VCaP (cell line): ENCODE results near the gene MEAK7.

Experiments used
- H3K27ac ChIP-seq: fragments of 450-650 bp; 2 replicates; pipeline ENCODE4 v1.5.1; 2017
- TF ChIP-seq, protein P1 (sequence below): fragments of 450-650 bp; conservative IDR thresholded peaks from 2 replicates; pipeline ENCODE4 v1.5.1; 2017; ENCODE audit warnings: mild to moderate bottlenecking, moderate library complexity

The MEAK7 gene

DNA sequence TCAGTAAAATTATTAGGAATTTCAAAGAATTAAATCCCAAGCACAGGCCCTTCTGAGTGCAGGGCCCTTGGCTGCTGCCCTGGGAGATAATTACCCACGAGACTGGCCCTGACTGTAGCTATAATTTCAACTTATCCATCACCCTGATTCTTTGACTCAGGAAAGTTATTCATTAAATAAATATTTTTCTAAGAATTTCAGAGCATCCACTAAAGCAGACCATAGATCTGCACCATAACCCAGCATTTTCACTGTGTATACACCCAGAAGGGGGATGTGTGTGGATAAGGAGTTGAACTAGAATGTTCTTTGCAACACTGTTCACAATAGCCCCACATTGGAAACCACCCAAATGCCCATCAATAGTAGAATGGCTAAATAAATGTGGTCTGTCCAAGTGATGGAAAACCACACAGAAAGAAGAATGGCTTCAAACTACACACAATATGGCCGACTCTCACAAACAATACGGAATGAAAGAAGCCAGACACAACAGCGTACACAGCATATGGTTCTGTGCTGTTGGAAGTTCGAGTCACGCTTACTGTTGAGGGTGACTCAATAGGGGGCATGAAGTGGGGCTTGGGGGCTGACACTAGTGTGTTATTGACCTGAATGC lies 33.9 kb upstream of the MEAK7 start:
- H3K27ac ChIP-seq: no peak overlapping the region
- TF ChIP-seq, protein P1, sequence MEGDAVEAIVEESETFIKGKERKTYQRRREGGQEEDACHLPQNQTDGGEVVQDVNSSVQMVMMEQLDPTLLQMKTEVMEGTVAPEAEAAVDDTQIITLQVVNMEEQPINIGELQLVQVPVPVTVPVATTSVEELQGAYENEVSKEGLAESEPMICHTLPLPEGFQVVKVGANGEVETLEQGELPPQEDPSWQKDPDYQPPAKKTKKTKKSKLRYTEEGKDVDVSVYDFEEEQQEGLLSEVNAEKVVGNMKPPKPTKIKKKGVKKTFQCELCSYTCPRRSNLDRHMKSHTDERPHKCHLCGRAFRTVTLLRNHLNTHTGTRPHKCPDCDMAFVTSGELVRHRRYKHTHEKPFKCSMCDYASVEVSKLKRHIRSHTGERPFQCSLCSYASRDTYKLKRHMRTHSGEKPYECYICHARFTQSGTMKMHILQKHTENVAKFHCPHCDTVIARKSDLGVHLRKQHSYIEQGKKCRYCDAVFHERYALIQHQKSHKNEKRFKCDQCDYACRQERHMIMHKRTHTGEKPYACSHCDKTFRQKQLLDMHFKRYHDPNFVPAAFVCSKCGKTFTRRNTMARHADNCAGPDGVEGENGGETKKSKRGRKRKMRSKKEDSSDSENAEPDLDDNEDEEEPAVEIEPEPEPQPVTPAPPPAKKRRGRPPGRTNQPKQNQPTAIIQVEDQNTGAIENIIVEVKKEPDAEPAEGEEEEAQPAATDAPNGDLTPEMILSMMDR: no peak

DNA sequence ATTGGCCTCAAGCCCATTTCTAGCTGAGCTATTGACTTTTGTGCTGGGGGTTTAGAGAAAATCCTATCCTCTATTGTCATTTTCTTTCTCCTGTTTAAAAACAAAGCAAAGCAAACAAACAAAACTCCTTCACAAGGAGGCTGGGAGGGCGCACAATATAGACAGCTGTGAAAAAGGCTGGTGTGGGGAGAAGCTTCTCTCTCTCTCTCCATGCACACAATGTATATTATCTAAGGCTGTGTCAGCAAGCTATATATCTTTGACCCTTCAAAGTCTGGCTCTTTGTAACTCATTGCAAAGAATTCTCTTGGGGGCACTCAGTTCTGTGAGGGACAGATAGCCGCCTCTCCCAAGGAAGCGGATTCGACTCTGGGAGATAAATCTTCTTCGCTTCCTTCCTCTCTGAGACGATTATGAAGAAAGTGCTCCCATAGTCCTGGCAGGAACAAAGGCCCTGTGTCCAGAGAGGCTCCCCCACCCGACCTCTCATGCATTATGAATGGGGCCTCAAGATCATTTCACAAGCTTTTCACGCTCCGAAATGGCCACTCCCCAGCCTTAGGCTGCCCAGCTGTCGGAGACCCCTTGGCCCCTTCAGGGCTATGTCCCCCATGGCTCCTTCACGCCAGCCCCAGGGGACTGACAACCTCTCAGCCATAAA lies 33.2 kb upstream of the MEAK7 start:
- no peak overlapping the region for H3K27ac ChIP-seq
- TF ChIP-seq, protein P1: no peak

DNA sequence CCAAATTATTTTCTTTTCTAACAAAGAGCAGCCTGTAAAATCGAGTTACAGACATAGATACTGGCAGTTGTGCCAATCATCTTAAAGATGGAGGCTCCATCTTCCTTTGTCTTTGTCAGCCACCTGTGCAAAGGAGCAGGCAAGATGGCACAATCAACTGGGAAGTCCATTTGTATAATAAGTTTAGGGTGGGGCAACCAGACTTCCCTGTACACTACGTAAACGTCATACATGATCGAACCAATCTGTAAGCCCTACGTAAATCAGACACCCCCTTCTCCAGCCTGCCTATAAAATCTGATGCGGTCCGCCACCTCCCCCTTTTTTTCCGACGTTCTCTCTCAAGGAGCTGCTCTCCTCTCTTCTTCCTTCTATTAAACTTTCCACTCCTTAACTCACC lies 31.4 kb upstream of the MEAK7 start:
- H3K27ac ChIP-seq: no peak overlapping the region
- TF ChIP-seq, protein P1: no peak

DNA sequence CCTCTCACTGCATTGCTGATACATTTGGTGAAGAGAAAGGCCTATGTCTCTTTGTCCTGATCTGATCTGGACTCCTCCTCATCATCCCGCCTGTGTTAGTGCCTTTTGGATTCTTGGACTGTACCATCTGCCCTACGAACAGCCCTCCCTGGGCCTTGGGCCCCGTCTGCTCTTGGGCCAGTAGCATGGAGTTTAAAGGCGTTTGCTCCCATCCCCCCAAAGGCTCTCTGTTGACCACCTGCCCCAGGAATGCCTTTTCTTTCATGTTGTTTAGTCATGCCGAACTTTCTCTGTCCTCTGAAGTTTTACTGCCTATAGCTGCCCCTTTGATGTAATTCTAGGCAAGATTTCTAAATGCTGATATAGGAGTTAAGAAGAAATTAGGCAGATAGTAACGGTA lies 30.9 kb upstream of the MEAK7 start:
- H3K27ac ChIP-seq: no peak overlapping the region
- TF ChIP-seq, protein P1: no peak

DNA sequence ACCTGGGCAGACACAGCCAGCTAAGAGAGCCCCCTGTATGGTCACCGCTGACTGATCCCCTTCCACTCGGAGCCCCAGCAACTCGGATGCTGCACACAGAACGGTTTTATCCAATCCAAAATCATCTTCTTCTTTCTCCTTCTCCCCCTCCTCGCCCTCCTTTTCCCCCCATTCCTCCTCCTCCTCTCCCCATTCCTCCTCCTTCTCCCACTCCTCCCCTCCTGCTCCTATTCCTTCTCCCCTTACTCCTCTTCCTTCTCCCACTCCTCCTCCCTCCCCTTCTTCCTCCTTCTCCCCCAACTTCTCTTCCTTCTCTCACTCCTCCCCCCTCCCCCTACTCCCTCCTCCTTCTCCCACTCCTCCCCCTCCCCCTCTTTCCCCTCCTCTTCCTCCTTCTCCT lies 30.4 kb upstream of the MEAK7 start:
- no peak overlapping the region for H3K27ac ChIP-seq
- TF ChIP-seq, protein P1: no peak

DNA sequence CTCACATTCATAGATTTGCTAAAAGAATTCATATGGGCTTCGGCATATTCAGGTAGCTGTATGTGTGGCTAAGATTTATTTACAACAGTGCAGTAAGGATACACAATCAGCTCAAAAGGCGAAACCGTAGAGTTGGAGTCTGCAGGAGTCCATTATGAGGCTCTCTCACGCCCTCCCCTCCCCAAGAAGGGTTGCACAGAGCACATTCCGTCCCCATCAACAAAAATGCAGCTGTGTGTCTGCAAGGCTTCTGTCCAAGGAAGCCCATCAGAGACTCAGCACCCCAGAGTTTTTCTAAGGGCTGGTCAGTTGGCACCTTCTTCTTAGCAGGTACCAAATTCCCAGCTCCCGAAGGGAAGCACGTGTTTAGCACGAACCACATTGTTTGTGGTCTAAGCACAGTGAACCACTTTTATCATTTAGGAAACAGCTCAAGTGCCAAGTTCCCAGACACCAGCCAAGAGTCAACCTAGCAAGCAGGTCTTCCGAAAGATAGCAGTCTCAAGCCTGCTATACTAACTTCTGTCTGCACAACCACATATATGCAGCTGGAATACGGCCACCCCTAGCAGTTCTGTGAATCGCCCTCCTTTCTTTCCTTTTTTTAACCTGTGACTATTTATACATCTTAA lies 28.5 kb upstream of the MEAK7 start:
- TF ChIP-seq, protein P1: no peak
- no peak overlapping the region for H3K27ac ChIP-seq

DNA sequence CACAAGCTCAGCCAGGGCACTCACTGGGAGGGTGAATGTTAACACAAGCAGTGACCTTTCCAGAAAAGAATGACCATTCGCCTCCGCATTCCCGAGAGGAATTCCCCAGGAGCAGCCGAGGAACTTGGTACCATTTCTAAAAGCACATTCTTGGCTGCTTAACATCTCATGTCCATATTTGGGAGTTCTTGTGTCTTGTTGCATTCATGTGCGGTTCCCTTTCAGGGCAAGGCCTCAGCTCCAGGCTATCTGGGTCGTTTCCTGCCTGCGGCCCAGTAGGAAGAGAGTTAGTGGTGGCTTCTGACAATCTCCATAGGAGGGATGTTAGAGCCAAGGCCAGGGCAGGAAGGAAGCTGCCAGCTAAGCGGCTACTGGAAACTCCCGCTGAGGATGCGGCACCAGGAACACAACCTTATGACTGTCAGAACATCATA lies 27.8 kb upstream of the MEAK7 start:
- H3K27ac ChIP-seq: no peak overlapping the region
- TF ChIP-seq, protein P1: no peak
